Parathyroid adenoma (tissue), 2 donors: Measurements from ENCODE around the gene MAP2K5.

Experiments
- H2AFZ ChIP-seq: fragments of 300-600 bp; sonication (generic); one replicate; pipeline ENCODE4 v1.7.0; 2017; ENCODE audit warnings: antibody characterized with exemption, mild to moderate bottlenecking
- H3K27ac ChIP-seq: fragments of 300-600 bp; sonication (generic); one replicate; pipeline ENCODE4 v1.7.0; 2017
- H3K27me3 ChIP-seq: fragments of 300-600 bp; sonication (generic); one replicate; pipeline ENCODE4 v1.7.0; 2017; ENCODE audit warnings: low read length; ENCODE audit not compliant: control insufficient read depth, insufficient read depth
- H3K36me3 ChIP-seq: fragments of 300-600 bp; sonication (generic); one replicate; pipeline ENCODE4 v1.7.0; 2017; ENCODE audit warnings: low read length; ENCODE audit not compliant: control insufficient read depth, insufficient read depth
- H3K4me1 ChIP-seq: fragments of 300-600 bp; sonication (generic); one replicate; pipeline ENCODE4 v1.7.0; 2017; ENCODE audit warnings: control low read depth
- H3K4me2 ChIP-seq: fragments of 300-600 bp; sonication (generic); one replicate; pipeline ENCODE4 v1.7.0; 2017; ENCODE audit warnings: low read length
- H3K4me3 ChIP-seq: fragments of 300-600 bp; sonication (generic); one replicate; pipeline ENCODE4 v1.7.0; 2017; ENCODE audit warnings: low read depth, low read length
- H3K79me2 ChIP-seq: fragments of 300-600 bp; sonication (generic); one replicate; pipeline ENCODE4 v1.7.0; 2017; ENCODE audit warnings: control low read depth
- H3K9ac ChIP-seq: fragments of 300-600 bp; sonication (generic); one replicate; pipeline ENCODE4 v1.7.0; 2017; ENCODE audit warnings: mild to moderate bottlenecking
- H3K9me3 ChIP-seq: fragments of 300-600 bp; sonication (generic); one replicate; pipeline ENCODE4 v1.7.0; 2017; ENCODE audit warnings: low read length; ENCODE audit not compliant: control insufficient read depth
- CTCF ChIP-seq: fragments of 300-600 bp; sonication (generic); IDR thresholded peaks from one replicate; pipeline ENCODE4 v1.7.0; 2017; ENCODE audit warnings: antibody characterized with exemption, mild to moderate bottlenecking
- donor health status: primary hyperparathyroidism.

The MAP2K5 gene

DNA sequence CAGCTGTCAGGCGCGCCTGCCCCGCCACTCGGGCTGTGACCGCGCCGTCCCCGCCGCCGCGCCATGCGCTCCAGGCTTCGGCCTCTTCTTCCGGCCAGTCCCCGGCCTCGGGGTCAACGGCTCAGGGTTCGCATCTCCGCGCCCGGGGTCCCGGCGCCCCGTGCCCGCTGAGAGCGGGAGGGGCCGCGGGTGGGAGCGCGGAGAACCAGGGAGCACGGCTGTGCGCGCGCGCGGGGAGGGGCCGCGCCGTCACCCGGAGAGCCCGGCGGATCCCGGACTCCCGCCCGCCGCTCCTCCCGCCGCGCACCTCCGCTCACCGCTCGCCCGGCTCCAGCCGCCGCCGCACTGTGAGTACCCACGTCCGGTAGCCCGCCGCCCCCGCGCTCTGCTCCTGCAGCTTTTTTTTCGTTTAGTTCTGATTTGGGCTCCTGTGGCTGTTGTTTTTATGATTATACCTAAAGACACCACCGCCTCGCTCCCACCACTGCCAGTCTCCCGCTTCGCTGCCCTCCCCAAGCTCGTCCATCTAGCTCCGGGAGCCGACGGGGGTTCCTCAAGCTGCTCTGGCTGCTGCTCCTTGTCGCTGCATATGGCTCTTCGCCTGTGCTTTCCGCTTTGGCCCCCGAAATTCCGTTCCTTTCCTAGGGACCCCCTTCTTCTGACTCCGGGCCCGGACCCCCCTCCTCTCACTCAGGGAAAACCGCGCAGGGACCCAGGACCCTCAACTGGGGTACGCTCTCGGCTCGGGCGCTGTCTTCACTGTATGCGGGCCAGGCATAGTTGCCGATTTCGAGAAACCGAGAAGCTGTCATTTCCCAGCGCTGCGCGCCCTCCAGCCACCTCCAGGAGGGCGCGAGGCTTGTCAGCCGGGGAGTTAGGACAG lies 281.1 kb downstream of the MAP2K5 start:
- Histone ChIP-seq H3K9me3 (no peaks in the 10 kb centered on the region), H3K4me1 (no peaks in the 10 kb centered on the region), H3K9ac (no peak overlapping the region), H3K4me2 (no peak overlapping the region), H3K27me3 (peaks cover 3% of the 10 kb centered on the region), H3K27ac (no peak overlapping the region), H3K36me3 (no peaks in the 10 kb centered on the region), H3K79me2 (no peaks in the 10 kb centered on the region), H2AFZ (no peak overlapping the region), H3K4me3 (no peak overlapping the region)
- no peak for TF ChIP-seq CTCF

DNA sequence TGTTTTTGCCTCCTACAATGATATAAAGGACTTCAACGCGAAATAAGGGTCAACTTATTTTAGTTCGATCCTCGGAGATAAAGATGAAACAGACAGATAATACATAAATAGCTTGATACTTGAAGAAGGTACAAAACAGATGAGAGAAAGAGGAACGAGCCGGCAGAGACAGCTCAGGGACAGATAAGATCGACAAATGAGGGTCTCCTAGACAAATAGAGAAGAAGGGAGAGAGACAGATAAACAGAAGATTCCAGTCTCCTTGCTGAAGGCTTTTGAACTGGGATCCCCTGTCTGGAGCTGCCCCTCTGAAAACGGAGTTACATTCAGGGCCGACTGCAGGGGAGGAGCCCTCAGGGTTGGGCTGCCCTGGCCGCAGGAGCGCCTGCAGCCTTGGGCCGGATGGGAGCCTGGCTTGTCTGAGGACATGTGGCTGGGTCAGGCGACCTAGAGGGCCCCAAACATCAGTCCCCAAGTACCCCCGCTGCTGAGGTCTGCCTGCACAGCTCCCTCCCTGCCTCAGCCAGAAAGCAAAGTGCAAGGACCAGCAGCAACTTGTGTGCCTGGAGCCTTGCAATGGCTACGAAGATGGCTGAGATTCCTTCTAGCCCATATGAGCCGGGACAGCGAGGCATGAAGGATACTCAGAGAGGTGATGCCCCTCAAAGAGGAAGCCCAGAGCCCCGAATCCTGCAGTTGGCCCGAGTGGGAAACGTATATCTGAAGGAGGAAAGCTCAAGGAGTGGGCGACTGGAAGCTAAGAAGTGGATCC lies 281.9 kb downstream of the MAP2K5 start:
- H3K9ac ChIP-seq, result no peak overlapping the region
- H2AFZ ChIP-seq, result no peak overlapping the region
- no peaks in the 10 kb centered on the region for H3K4me1 ChIP-seq
- no peak overlapping the region for H3K4me2 ChIP-seq
- TF ChIP-seq CTCF, result no peak
- H3K27me3 ChIP-seq, result peaks cover 3% of the 10 kb centered on the region
- H3K79me2 ChIP-seq, result no peaks in the 10 kb centered on the region
- H3K36me3 ChIP-seq, result no peaks in the 10 kb centered on the region
- H3K27ac ChIP-seq, result no peak overlapping the region
- H3K9me3 ChIP-seq, result no peaks in the 10 kb centered on the region
- H3K4me3 ChIP-seq, result no peak overlapping the region

GRCh38 chr15:67824976-67825880 lies 282.7 kb downstream of the MAP2K5 start, which contains the start of gene SKOR1:
Gene SKOR1, plus strand, starts transcription at chr15:67825509. Its CDS starts 94 bp downstream, at chr15:67825603.
- Histone ChIP-seq H2AFZ (no peak within 1 kb of the TSS), H3K27me3 (peaks cover 3% of the 10 kb centered on the region), H3K79me2 (no peaks in the 10 kb centered on the region), H3K4me1 (no peaks in the 10 kb centered on the region), H3K4me2 (peak within 1 kb of the TSS; percentile 42), H3K27ac (no peak within 1 kb of the TSS), H3K9ac (no peak within 1 kb of the TSS), H3K4me3 (no peak within 1 kb of the TSS), H3K9me3 (no peaks in the 10 kb centered on the region), H3K36me3 (no peaks in the 10 kb centered on the region)
- TF ChIP-seq CTCF, result no peak

DNA sequence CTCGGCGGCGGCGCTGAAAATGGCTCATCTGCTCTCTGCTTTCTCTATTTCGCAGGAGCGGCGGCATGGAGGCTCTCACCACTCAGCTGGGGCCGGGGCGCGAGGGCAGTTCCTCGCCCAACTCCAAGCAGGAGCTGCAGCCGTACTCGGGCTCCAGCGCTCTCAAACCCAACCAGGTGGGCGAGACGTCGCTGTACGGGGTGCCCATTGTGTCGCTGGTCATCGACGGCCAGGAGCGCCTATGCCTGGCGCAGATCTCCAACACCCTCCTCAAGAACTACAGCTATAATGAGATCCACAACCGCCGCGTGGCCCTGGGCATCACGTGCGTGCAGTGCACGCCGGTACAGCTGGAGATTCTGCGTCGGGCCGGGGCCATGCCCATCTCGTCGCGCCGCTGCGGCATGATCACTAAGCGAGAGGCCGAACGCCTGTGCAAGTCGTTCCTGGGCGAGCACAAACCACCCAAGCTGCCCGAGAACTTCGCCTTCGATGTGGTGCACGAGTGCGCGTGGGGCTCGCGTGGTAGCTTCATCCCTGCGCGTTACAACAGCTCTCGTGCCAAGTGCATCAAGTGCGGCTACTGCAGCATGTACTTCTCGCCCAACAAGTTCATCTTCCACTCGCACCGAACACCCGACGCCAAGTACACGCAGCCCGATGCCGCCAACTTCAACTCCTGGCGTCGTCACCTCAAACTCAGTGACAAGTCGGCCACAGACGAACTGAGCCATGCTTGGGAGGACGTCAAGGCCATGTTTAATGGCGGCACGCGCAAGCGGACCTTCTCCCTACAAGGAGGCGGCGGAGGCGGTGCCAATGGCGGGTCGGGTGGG lies 283.6 kb downstream of the MAP2K5 start:
- TF ChIP-seq CTCF, result no peak
- peaks cover 3% of the 10 kb centered on the region for H3K27me3 ChIP-seq
- H3K9ac ChIP-seq, result no peak overlapping the region
- no peaks in the 10 kb centered on the region for H3K4me1 ChIP-seq
- no peak overlapping the region for H2AFZ ChIP-seq
- H3K79me2 ChIP-seq, result no peaks in the 10 kb centered on the region
- H3K9me3 ChIP-seq, result no peaks in the 10 kb centered on the region
- H3K36me3 ChIP-seq, result no peaks in the 10 kb centered on the region
- H3K4me3 ChIP-seq, result no peak overlapping the region
- peak overlapping the region; percentile 42 for H3K4me2 ChIP-seq
- H3K27ac ChIP-seq, result no peak overlapping the region
